ENCODE results near the gene TMX1. TPM values are rescaled to one million over a fixed set of nuclear protein-coding genes. Genes with fewer than 3 reads are reported as not detected.

The TMX1 gene
- polyA plus RNA-seq, 3 donors from 2014 or later = 48.8 to 65.0 (median 56.9) TPM

GRCh38 chr14:51291016-51291415 is 51.0 kb downstream of the TMX1 start:
- H3K9me3 Mint-ChIP-seq = no peaks in the 10 kb centered on the region
- H3K4me1 Mint-ChIP-seq = no peaks in the 10 kb centered on the region
- no peak overlapping the region for H3K27ac Mint-ChIP-seq
- no peak for DNase-seq
- H3K4me3 Mint-ChIP-seq = no peak overlapping the region
- no peaks in the 10 kb centered on the region for H3K36me3 Mint-ChIP-seq
- peaks cover 0 to 3% (median 0%) of the 10 kb centered on the region in 3 donors for H3K27me3 Mint-ChIP-seq (ENCODE audit: low read depth in 3 of 3)

- Mint-ChIP-seq H3K27me3 (ENCODE audit: low read depth in 3 of 3) (peaks cover 0 to 6% (median 0%) of the 10 kb centered on the region in 3 donors), H3K9me3 (no peaks in the 10 kb centered on the region), H3K36me3 (peaks cover 0 to 4% (median 0%) of the 10 kb centered on the region in 3 donors), H3K27ac (no peak overlapping the region), H3K4me1 (no peaks in the 10 kb centered on the region), H3K4me3 (no peak overlapping the region)
- no peak for DNase-seq
Observed at GRCh38 chr14:51293149-51293911, 53.3 kb downstream of the TMX1 start.

GRCh38 chr14:51293912-51294389 is 53.9 kb downstream of the TMX1 start:
- H3K4me1 Mint-ChIP-seq = no peaks in the 10 kb centered on the region
- H3K9me3 Mint-ChIP-seq = no peaks in the 10 kb centered on the region
- no peak overlapping the region for H3K27ac Mint-ChIP-seq
- peaks cover 0 to 7% (median 0%) of the 10 kb centered on the region in 3 donors for H3K27me3 Mint-ChIP-seq (ENCODE audit: low read depth in 3 of 3)
- DNase-seq = no peak
- no peak overlapping the region for H3K4me3 Mint-ChIP-seq
- peaks cover 0 to 4% (median 0%) of the 10 kb centered on the region in 3 donors for H3K36me3 Mint-ChIP-seq

GRCh38 chr14:51294951-51295525 is 55.0 kb downstream of the TMX1 start:
- Mint-ChIP-seq H3K4me1 (no peaks in the 10 kb centered on the region), H3K27me3 (ENCODE audit: low read depth in 3 of 3) (peaks cover 0 to 7% (median 3%) of the 10 kb centered on the region in 3 donors), H3K9me3 (no peaks in the 10 kb centered on the region), H3K36me3 (peaks cover 0 to 4% (median 0%) of the 10 kb centered on the region in 3 donors), H3K27ac (no peak overlapping the region), H3K4me3 (no peak overlapping the region)
- DNase-seq = no peak

GRCh38 chr14:51295646-51296263 is 55.7 kb downstream of the TMX1 start:
- Mint-ChIP-seq H3K9me3 (no peaks in the 10 kb centered on the region), H3K4me1 (no peaks in the 10 kb centered on the region), H3K27ac (no peak overlapping the region), H3K36me3 (peaks cover 0 to 4% (median 0%) of the 10 kb centered on the region in 3 donors), H3K4me3 (no peak overlapping the region), H3K27me3 (ENCODE audit: low read depth in 3 of 3) (peaks cover 0 to 7% (median 3%) of the 10 kb centered on the region in 3 donors)
- no peak for DNase-seq

- no peak for DNase-seq
- no peak overlapping the region for H3K27ac Mint-ChIP-seq
- no peak overlapping the region for H3K4me3 Mint-ChIP-seq
- H3K9me3 Mint-ChIP-seq = no peaks in the 10 kb centered on the region
- H3K27me3 Mint-ChIP-seq (ENCODE audit: low read depth in 3 of 3) = peaks cover 2 to 7% (median 3%) of the 10 kb centered on the region in 3 donors
- peaks cover 0 to 4% (median 0%) of the 10 kb centered on the region in 3 donors for H3K36me3 Mint-ChIP-seq
- no peaks in the 10 kb centered on the region for H3K4me1 Mint-ChIP-seq
Observed at GRCh38 chr14:51297066-51297465, 57.0 kb downstream of the TMX1 start.

GRCh38 chr14:51298895-51299294 is 58.8 kb downstream of the TMX1 start:
- no peaks in the 10 kb centered on the region for H3K4me1 Mint-ChIP-seq
- DNase-seq = no peak
- H3K36me3 Mint-ChIP-seq = peaks cover 0 to 4% (median 0%) of the 10 kb centered on the region in 3 donors
- H3K27me3 Mint-ChIP-seq (ENCODE audit: low read depth in 3 of 3) = peaks cover 4 to 7% (median 5%) of the 10 kb centered on the region in 3 donors
- H3K4me3 Mint-ChIP-seq = no peak overlapping the region
- no peak overlapping the region for H3K27ac Mint-ChIP-seq
- no peaks in the 10 kb centered on the region for H3K9me3 Mint-ChIP-seq

- Mint-ChIP-seq H3K4me1 (no peaks in the 10 kb centered on the region), H3K36me3 (peaks cover 0 to 4% (median 0%) of the 10 kb centered on the region in 3 donors)
Observed at GRCh38 chr14:51302295-51303030, 62.4 kb downstream of the TMX1 start.

GRCh38 chr14:51304438-51304837 is 64.4 kb downstream of the TMX1 start:
- Mint-ChIP-seq H3K27ac (no peak overlapping the region), H3K27me3 (ENCODE audit: low read depth in 3 of 3) (peaks cover 0 to 11% (median 5%) of the 10 kb centered on the region in 3 donors), H3K36me3 (no peaks in the 10 kb centered on the region), H3K4me1 (no peaks in the 10 kb centered on the region), H3K9me3 (peaks cover 0 to 3% (median 0%) of the 10 kb centered on the region in 6 donors), H3K4me3 (no peak overlapping the region)
- DNase-seq = no peak

More at GRCh38 chr14:51302295-51303030, 62.4 kb downstream of the TMX1 start:
- DNase-seq = no peak
- peaks cover 0 to 3% (median 0%) of the 10 kb centered on the region in 6 donors for H3K9me3 Mint-ChIP-seq
- H3K27ac Mint-ChIP-seq = no peak overlapping the region
- H3K4me3 Mint-ChIP-seq = no peak overlapping the region
- H3K27me3 Mint-ChIP-seq (ENCODE audit: low read depth in 3 of 3) = peaks cover 4 to 8% (median 5%) of the 10 kb centered on the region in 3 donors

GRCh38 chr14:51304941-51305340 is 64.9 kb downstream of the TMX1 start:
- Mint-ChIP-seq H3K9me3 (peaks cover 0 to 3% (median 0%) of the 10 kb centered on the region in 6 donors), H3K27me3 (ENCODE audit: low read depth in 3 of 3) (peaks cover 0 to 9% (median 5%) of the 10 kb centered on the region in 3 donors), H3K27ac (no peak overlapping the region), H3K4me1 (no peaks in the 10 kb centered on the region), H3K36me3 (no peaks in the 10 kb centered on the region), H3K4me3 (no peak overlapping the region)
- DNase-seq = no peak

- H3K4me3 Mint-ChIP-seq = no peak overlapping the region
Observed at GRCh38 chr14:51305751-51306150, 65.7 kb downstream of the TMX1 start.

More at GRCh38 chr14:51305751-51306150, 65.7 kb downstream of the TMX1 start:
- Mint-ChIP-seq H3K27ac (no peak overlapping the region), H3K9me3 (peaks cover 0 to 6% (median 0%) of the 10 kb centered on the region in 6 donors), H3K4me1 (no peaks in the 10 kb centered on the region), H3K36me3 (no peaks in the 10 kb centered on the region), H3K27me3 (ENCODE audit: low read depth in 3 of 3) (peaks cover 0 to 9% (median 8%) of the 10 kb centered on the region in 3 donors)
- no peak for DNase-seq
